GM19351 (cell line): ENCODE data around the gene THAP8.

Experiments used
- ATAC-seq: cut with Tn5 transposase; IDR thresholded peaks from one replicate; pipeline ENCODE4 v1.9.1; 2021; ENCODE audit warnings: mild to moderate bottlenecking, moderate library complexity; ENCODE audit not compliant: unreplicated experiment

The THAP8 gene

DNA sequence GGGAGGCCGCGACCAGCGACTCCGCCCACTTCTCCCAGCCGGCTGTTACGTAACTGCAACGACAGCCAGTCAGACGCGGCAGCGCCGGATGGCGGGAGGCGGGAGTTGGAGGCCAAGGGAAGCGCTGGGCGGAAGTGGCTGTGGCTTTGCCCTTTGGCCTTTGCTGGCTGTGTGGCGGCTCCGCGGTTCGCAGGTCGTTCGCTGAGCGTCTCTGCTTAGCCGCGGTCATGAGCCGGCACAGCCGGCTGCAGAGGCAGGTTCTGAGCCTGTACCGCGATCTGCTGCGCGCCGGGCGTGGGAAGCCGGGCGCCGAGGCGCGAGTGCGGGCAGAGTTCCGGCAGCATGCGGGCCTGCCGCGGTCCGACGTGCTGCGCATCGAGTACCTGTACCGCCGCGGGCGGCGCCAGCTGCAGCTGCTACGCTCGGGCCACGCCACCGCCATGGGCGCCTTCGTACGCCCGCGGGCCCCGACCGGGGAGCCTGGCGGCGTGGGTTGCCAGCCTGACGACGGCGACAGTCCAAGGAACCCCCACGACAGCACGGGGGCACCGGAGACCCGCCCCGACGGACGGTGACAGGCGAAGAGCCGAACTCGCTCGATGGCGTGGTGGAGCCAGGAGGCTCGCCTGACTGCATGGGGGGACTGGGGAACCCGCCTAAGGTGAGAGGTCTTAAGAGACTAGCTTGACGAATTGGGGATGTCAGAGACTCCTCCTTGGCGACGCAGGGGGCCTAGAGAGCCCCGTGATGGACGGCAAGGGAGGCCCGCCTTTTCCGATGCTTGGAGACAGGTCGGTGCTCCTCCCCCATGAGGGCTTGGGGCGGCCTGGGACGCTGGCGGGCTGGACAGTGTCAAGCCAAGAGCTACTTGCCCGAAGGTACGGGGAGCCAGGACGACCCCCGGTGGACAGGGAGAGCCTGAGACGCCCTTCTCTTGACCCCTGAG, 58.8 kb downstream of the THAP8 start, which contains the start of gene SDHAF1:
TSS of gene SDHAF1 (plus strand) at position 141 of the 946 bp plus-strand sequence. CDS start at position 228, 87 bp downstream.
- peak; percentile 80 for ATAC-seq

DNA sequence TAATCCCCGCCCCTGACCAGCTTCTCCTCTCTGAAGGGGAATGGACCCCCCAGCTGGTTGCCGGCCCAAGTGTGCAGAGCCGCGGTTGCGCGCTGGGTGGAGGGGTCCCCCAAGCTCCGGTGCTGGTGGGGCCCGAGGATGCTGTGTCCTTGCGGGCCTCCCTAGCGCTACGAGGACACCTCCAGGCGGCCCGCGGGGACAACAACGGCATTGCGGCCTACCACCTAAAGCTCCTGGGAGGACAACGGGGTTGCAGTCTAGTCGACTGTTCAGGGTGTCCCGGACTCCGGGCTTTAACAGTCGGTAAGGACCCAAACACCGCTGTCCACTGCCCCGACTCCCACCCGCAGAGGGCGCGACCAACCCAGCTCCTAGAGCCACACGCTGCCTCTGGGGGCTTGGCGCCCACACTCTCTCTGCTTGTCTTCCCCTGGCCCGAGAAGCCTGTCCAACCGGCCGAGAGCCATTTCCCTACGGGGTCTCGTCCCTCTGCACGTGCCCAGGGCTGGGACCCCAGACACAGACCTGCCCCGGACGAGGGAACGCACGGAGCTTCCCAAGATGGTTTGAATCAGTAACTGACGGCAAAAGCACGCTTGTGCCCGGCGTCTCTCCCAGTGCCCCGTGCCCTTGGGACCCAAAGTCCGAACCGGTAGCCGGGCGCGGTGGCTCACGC, 60.0 kb downstream of the THAP8 start:
- ATAC-seq, result no peak

DNA sequence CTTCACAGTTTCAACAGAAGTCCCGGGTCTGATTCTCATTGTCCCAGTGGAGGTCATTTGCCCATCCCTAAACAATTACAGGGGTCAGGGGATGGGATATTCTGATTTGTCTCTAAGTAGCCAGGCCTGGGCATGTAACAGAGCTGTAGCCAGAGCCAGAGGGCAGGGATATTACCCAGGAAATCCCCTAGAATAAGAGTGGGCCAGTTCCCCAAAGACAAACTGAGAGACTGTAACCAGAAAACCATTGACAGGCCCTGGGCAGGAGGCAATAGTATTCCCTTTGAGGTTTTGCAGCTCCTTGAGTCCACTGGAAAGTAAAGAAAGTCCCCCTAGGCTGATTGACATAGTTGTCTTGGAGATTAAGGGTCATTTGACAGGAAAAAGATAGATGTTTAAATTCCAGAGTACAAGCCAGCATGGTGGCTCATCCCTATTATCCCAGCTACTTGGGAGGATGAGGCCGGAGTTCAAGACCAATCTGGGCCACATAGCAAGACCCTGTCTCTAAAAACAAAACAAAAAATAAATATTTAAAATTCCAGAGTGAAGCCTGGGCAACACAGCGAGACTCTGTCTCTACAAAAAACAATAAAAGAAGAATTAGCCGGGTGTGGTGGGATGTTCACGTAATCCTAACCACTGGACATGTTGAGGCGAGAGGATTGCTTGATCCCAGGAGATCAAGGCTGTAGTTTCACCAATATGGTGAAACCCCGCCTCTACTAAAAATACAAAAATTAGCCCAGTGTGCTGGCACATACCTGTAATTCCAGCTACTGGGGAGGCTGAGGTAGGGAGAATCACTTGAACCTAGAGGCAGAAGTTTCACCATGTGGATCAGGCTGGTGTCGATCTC, 60.9 kb downstream of the THAP8 start:
- ATAC-seq, result no peak

DNA sequence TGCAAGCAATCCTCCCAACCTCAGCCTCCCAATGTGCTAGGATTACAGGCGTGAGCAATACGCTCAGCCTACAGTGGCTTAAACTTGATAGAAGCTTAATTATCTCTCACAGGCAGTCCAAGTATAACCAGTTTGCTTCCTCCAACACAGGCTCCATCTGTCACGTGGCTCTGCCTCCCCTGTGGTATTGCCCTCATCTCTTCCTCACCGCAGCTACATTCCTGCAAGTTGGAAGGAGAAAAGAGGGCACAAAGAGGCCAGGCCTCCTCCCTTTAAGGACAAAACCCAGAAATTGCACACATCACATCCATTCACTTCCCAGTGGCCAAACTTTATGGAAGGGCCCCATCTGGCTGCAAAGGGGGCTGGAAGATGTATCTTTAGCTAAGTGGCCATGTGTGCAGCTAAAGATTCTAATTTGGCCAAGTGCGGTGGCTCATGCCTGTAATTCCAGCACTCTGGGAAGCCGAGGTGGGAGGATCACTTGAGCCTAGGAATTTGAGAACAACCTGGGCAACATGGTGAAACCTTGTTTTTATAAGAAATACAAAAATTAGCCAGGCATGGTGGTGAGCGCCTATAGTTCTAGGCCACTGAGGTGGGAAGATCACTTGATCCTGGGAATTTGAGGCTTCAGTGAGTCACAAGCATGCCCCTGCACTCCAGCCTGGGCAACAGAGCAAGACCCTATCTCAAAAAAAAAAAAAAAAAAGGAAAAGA, 62.2 kb downstream of the THAP8 start:
- ATAC-seq, result no peak

DNA sequence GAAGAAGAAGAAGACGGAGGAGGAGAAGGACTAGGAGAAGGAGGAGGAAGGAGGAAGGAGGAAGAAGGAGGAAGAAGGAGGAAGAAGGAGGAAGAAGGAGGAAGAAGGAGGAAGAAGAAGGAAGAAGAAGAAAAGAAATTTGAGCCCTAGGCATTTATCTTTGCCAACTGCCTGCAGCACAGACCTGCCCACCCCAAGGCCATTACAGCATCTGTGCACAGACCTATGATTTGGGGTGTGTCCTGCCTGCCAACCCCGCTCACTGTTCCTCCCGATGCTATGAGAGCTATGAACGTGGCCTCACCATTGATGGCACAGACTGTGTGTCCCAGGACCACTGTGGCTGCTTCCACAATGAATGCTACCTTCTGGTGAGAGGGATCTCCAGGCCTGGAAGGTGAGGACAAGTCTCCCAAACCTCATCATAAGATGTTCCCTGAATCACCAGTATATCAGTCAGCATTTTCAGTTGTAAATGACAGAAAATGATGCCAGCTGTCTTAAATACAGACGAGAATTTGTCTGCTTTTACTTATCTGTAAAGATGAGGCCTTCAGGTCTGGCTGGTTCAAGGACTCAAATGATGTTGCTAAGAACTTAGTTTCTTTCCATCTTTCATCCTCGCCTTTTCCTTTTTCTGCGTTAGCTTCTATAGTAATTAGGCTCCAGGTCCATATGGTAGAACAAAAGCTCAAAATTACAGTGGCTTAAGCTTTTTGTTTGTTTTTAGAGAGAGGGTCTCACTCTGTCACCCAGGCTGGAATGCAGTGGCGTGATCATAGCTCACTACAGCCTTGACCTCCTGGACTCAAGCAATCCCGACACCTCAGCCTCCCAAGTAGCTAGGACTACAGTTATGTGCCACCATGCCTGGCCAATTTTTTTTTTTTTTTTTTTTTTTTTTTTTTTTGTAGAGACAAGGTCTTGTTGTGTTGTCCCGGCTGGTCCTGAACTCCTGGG, 63.0 kb downstream of the THAP8 start:
- ATAC-seq, result no peak

DNA sequence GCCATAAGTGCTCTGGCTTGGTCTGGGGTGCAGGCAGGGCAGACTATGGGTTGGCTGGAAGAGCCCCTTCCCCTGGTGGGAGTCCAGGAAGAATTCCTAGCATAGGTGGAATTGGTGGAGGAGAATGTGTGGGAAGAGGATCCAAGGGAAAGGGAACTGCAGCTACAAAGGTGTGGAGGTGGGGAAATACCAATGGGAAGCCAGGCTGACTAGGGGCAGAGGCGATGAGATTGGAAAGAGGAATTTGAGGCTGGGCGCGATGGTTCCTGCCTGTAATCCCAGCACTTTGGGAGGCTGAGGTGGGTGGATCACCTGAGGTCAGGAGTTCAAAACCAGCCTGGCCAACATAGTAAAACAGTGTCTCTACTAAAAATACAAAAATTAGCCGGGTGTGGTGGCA, 63.9 kb downstream of the THAP8 start:
- no peak for ATAC-seq

DNA sequence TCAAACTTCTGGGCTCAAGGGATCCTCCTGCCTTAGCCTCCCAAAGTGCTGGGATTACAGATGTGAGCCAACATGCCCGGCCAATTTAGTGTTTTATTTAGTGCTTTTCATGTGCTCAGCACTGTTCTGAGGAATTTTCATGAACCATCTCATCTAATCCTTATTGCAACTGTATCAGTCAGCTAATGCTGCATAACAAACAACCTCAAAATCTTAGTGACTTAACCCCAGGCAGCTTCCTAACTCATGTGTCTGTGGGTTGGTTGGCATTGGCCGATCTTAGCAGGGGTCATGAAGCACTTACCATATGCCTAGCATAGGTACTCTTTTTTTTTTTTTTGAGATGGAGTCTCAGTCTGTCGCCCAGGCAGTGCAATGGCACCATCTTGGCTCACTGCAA, 65.3 kb downstream of the THAP8 start:
- ATAC-seq, result no peak

DNA sequence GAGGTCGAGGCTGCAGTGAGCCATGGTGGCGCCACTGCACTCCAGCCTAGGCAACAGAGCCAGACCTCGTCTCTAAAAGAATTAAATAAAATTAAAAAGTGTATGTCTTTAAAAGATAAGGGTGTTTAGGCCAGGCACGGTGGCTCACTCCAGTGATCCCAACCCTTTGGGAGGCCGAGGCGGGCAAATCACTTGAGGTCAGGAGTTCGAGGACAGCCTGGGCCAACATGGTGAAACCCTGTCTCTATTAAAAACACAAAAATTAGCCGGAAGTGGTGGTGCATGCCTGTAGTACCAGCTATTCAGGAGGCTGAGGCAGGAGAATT, 66.6 kb downstream of the THAP8 start:
- no peak for ATAC-seq

DNA sequence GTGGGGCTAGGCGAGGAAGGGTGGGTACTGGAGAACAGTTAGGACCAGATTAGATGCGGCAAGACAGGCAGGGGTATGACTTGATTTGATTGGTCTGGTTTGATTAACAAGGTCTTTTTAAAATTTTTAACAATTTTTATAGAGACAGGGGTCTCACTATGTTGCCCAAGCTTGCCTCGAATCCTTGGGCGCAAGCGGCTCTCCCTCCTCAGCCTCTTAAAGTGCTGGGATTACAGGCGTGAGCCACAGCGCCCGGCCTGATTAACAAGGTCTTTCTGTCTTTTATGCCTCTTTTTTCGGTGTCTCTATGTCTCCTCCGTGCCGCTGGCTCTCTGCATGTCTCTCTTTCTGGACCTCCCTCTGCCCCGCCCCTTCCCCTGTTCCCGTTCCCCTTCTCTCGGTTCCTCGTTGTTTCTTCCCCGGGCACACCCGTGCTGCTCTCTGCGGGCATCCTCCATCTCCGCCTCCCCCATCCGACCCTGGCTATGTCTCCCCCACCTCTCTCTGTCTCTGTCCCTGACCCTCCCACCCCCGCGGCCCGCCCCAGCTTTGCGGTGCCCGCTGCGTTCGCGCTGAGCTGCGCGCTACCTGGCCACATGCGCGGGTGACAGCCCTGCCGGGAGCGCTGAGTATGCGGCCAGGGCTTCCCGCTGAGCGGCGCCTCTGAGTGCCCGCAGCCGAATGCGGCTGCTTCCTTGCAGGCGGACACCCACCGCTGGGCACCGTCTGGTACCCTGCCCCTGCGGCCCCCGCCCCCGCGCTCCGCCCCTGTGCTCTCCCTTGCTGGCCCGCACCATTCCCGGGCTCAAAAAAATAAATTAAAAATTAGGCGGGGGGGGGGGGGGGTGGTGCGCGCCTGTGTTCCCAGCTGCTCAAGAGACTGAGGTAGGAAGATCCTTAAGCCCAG, 67.2 kb downstream of the THAP8 start:
- ATAC-seq, result no peak

DNA sequence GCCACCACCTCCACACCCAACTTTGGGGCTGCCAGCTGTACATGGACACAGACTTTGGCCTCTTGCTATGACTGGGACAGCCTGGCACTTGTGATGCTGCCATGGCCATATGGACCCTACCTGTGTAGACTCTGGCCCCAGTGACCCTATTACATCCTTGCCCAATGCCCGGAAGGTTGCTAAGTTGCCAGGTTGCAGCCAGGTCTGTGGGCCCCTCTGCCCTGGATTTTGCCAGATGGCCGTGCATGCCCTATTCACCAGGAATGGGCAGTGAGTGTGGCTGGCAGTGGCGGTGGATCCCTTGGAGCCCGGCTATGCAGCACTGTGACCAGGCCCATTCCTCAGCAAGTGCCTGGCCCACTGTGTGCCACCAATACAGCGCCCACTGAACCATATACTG, 68.0 kb downstream of the THAP8 start:
- no peak for ATAC-seq
